ENCODE results near the gene SPON1.
"Not testable (repeated sequence)": the region's sequence is repeated elsewhere in the genome, so short reads cannot be mapped to it uniquely, and the experiment has no call there.

The SPON1 gene

DNA sequence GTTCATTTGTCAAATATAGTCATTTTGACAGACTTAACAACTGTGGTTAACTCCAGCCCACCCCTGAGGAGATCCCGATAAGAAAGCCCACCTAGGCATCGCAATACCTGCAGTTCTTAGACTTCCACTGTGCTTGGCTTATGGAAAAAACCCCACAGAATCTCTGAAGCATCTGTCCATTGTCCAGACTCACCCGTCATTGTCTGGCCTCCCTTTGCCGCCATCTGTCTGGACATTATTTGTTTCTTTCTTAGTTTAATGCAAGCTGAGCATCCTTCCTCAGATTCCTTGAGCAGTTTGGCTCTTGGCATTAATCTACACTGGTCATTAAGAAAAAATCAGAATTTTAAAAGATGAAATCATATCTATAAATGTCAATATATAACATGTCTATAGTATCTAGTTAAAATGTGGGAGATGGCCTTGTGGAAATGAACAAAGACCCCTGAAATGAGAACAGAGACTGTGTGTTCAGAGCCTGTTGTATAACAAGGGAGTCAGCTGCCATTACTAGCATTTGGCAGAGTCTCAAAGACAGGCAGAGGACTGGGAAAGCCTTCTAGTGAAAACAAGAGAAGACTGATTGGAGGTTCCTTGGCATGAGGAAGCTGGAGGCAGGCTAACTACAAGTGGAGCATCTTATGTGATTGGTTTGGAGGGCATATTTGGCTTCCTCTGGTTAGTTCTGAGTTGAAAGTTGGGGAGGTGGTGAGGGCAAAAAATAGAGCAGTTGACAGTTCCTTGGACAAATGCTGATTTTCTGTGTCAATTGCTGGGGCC is 80.4 kb downstream of the SPON1 start:
- no peak for DNase-seq

DNA sequence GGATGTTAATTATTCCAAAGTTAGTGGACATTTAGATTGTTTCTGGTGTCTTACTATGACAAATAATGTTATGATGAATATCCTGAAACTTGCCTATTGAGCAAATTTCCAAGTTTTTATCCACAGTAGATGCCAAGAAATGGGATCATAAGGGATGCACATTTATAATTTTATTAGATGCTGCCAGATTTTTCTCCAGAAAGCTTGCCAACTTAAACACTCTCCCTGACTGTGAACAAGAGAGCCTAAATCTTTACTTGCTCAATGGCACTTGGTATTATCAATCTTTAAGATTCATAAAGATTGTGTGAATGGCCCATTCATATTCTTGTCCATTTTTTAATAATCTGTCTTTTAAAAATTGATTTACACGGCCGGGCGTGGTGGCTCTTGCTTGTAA is 82.4 kb downstream of the SPON1 start:
- no peak for DNase-seq

DNA sequence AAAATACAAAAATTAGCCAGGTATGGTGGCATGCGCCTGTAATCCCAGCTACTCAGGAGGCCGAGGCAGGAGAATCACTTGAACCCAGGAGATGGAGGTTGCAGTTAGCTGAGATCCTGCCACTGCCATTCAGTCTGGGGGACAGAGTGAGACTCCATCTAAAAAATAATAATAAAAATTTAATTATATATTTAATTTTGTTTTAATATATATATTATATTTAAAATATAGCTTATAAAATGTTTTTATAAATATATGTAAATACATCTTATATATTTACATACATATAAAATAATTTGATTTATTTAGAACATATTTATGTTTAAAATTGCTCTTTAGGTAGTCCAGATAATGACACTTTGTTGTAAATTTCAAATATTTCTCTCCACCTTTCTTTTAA is 82.9 kb downstream of the SPON1 start:
- no peak for DNase-seq

DNA sequence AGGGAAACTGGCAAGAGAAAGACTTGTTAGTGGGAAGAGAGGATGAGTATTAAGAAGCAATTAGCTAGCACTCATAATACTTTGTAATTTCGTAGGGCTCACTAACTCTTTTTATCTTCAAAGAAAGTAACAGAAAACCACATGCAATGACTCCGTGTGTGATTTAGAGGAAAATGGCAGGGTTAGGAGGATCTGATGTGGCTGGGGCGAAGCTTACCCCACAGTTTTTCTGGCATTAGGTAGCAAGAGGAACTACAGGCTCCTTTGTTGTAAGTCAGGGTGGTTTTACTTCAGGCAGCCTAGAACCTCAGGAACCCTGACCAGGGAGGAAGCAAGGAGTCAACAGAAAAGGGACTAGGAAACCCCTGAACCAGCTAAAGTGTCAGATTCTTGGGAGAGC is 89.7 kb downstream of the SPON1 start:
- no peak for DNase-seq

DNA sequence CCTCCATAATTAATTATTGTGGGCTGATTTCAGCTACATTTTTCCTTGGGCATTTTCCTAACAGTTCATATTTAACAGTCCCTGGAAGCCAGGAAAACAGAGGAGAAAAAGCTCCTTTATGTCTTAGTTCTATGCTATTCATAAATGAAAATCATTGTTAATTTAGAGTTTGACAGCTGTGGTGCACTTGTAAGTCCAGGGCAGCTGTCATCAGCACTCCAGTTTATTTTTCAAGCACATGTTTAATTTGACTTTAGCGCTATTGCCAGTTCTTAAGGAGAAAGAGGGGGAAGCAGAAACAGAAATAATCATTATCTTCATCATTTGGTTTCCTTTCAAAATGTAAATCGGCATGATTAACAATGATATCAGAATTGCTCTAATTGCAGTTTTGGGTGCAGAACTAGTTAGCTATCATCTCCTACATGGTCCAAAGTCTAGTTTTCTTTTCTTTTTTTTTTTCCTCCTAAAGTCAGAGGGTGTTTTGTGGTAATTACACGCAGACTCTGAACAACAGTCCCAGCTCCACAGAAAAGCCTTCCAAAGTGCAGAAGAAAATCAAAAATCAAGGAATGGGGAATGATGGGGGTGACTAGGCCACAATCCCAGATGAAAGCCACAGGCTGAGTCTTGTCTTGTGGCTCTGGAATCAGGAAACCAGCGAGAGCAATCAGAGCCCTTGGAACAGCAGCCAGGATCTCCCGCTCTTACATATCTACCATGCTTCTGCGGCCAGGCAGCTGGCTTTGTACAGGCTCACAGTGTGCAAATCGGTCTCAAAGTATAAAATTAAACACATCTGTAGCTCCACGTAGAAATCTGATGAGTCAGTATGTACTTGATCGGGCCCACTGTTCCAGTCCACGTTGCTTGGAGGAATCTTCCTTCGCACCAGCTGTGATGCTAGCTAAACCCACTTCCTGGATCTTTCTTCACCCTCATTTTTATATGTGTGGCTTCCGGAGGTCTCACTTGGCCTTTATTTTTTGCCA is 91.9 kb downstream of the SPON1 start:
- no peak for DNase-seq

DNA sequence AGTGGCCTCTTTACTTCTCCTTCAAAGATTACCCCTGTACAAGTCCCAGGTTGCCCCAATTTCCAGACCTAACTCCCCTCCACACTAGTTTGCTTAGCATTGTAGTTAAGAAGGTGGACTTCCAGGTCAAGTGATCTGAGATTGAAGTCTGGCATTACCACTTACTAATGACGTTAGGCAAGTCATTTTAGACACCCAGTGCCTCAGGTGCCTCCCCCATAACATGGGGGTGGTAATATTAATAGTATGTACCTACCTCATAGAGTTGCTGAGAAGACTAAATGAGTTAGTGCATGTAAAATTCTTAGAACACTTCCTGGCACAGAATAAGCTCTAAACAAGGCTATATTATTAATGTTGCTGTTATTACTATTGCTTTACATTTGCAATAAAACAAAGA is 93.4 kb downstream of the SPON1 start:
- no peak for DNase-seq

DNA sequence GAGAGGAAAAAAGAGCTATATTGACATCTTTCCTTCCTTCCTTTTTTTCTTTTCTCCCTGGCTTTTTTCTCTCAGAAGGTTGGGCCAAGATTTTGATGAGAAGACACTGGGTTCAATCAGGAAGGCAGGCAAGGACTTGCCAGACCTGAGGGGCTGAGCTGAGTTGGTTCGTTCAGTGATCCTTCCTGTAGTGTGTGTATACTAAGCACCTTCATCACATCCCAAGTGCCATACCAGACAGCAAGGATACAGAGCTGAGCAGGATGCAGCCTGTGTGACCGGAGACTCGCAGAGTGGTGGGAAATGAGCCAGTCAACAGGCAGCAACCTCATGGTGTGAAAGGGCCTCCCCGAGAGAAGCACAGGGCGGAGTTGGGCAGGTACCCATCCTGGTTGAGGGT is 95.5 kb downstream of the SPON1 start:
- no peak for DNase-seq

DNA sequence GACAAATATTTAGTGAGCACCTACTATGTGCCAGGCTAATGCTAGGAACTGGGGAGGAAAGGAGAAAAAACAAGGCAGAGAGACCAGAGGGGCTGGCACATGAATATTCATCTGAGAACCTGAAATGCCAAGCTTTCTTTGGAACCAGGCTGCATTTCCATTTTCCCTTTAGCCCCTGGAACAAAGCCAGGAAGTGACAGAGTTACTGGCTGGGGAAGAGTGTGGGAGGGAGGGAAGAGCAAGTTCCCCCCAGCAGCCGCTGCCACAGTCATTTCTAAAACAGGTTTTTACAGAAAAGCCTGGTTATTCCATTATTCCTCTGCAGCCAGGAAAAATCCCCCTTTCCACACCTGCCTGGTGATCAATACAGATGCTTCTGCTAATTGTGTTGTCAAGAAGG is 97.0 kb downstream of the SPON1 start:
- DNase-seq, result no peak

DNA sequence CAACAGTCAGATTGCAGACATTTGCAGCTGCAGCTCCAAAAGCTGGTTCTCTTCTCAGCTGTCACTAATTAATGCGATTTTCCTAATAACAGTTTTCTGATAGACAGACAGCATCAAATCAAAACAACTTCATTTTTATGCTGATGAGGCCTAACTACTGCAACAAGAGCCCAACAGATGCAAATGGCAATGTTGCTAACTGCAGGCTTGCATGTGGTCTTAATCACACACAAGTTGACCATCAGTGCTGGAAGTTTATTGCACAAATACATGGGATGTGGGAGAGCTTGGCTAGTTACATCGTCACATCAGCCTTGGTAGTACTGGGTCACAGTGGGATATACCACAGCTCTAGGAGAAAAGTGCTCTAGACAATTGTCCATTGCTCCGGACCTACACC is 99.2 kb downstream of the SPON1 start:
- no peak for DNase-seq

DNA sequence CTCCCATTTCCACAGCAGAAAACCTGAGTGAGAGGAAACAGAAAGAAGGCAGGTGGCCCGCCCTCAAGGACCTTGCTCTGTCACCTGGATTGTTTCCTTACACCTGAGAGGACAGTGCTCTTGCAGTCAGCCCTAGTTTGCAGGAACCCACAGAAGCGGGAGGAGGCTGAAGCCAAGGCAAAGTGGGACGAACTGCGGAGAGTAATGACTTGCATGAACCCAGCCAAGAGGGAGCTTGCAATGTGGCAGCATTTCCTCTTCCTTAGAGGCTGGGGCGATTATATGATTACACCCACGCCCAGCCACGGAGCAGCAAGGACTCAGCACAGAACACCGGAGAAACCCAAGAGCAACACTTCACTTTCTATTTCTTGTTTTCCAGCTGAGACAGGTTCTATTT is 102.6 kb downstream of the SPON1 start:
- no peak for DNase-seq

DNA sequence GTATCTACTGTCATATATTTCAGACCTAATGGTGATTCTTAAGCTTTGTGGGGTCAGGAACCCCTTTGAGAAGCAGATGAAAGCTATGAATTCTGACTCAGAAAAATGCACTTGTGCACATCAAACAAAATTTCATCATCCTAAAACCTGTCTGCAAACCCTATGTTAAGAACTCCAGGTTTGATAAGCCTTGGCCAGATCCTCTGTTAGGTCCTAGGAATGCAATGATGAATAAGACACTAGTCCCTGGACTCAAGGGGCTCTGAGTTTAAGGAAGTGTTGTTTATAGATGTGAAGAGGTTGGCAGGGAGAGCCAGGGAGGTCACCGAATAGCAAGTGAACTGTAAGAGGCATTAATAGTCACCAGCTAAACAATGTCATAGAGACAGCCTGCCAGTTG is 103.2 kb downstream of the SPON1 start:
- no peak for DNase-seq

DNA sequence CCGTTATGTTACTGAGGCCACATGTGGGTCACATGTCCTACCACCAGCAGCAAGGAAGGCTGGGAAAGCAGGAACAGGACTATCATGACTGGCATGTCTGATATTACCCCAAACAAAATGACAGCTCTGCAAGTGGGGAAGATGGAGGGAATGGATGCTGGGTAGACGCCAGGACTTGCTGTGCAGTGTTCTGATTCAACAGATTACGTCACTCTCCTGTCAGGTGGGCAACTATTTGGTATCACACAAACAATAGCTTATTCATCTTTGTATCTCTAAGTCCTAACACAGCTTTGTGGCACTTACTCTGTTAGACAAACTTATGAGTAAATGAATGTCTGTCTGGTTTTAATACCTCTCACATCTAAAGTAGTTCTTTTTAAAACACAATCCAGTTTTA is 105.2 kb downstream of the SPON1 start:
- DNase-seq, result no peak

DNA sequence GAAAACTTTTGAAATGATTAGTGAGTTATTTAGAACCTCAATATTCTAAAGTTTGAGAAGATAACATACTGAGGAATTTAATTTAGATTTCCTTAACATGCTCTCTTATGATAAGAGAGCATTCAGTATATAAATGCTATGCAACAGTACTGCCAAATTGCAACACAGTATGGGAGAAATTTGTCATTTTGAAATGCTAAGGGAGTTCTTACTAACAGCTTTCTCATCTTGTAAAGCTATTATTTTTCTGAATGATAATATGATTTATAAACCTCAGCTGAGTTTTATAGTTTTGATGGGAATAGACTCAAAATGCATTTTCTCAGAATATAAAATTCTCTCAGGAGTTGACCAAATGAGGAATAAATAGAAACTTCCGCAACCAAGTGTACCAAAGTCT is 108.4 kb downstream of the SPON1 start:
- DNase-seq, result no peak

DNA sequence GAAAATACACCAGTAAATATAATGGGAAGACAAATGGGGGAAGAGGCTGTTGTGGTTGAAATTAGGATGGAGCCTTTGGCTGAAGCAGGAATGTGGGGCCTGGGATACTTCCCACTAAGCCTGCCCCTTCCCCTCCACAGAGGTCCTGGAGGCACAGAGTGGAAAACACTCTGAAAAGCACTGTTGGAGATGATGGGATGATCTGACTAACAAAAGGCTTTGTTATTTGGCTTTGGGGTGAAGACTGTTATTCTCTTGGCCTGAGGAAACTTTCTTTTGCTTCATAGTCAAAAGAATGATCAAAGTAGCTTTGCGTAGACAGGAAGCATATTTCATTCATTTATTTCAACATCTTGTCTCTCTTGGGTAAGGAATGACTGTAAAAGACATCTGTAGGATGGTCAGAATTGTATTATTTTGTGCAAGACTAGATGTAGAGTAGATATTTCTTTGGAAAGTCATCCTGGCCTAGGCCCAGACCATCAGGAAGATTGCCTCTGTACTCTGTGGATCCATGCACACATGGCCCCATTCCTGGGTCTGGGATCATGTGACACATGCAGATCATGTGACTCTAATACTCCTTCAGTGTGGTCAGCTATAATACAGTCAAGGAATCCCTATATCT is 111.4 kb downstream of the SPON1 start:
- no peak for DNase-seq

DNA sequence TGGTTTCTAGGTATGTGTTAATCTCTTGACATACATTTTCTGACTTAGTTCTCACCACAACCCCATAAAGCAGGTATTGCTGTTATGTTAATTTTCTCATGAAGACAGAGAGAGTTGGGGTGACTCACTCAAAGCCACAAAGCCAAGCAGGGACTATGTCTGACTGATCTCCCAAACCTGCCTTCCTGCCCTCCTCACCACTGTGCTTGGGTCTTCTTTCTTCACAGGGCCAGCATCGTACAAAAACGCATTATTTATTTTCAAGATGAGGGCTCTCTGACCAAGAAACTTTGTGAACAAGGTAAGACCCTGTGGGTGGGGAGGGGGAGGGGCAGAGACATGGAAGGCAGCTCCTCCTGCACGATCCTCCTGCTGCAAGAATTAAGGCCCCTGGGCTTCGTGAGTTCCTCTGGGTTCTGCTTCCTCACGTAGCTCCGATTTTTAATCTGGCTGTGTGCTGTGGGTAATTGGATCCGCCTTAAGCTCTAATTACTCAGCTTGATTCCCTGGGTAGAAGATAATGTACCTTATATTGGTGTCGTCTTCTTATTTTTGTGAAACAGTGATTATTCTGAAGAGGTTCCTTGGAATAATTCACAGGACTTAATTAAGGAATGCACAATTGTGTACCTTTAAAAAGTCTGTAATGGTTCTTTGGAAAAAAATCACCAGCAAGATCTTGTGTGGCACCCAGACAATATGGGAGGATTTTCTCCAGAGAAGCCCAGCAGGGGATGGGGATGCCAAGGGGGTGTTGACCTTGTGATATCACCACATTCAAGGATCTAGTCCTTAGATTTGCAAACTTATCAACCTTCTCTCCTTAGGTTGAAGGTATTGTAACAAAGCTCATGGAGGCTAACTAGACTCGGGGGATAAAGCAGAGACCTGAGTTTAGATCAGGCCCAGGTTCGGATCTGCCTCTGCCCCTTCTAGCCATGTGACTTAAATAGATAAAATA is 112.9 kb downstream of the SPON1 start:
- DNase-seq, result no peak

DNA sequence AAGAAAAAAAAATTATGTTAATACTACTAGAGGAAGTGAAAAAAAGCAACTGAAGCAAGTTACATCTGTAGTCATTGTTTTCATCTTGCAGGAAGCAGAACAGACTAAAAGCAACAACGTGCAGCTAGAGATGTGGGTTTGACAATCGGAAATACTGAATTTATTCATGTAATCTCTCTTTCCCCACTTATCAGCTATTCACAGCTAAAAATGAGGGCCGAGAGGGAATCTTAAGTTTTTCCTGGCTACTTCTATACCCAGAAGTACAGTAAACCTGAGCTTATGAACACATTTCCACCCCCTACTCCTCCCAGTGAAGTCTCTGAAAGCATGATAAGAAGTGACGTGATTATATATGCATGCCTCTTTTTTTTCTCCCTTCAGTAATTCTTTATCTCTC is 116.5 kb downstream of the SPON1 start:
- DNase-seq, result peak; percentile 14

DNA sequence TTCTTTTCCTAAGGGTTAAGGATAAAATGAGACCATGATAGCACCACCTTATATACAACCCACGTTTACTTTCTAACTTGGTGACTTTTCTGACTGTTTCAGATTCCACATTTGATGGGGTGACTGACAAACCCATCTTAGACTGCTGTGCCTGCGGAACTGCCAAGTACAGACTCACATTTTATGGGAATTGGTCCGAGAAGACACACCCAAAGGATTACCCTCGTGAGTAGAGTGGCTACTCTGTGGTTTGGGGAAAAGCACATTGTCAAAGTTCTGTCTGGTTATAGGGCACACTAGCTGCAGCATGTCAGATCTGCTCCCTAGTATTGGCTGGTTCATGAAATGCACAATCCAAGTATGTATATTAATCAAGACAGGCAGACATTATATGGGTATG is 117.3 kb downstream of the SPON1 start:
- no peak for DNase-seq

DNA sequence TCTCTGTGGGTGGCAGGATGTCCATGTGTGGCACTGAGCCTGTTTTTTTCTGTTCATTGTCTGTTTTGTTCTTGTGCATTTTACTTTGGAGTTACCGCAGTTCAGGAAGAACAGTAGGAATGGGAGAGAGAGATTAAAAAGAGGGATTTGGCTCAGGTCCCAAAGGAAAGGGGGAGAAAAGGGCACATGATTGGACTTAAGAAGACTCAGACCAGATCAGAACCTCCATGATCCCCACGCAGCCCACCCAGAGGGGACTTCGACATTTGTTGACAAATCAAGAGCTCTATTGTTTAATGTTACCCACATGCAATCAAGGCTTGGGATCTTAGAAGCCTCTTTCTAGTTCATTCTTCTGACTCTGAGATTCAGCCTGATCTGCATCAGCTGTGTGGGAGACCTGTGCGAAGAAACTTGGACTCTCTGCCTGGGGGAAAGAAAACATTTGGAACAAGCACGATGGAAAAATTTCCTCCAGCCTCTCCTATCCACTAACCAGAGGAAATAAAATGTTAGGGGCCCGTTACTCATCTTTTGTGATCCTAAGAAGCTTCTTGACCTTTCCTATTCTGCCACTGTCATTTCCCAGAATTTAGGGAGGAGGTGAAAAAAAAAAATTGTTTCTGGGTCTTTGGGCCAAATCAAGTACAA is 119.2 kb downstream of the SPON1 start:
- DNase-seq, result no peak

DNA sequence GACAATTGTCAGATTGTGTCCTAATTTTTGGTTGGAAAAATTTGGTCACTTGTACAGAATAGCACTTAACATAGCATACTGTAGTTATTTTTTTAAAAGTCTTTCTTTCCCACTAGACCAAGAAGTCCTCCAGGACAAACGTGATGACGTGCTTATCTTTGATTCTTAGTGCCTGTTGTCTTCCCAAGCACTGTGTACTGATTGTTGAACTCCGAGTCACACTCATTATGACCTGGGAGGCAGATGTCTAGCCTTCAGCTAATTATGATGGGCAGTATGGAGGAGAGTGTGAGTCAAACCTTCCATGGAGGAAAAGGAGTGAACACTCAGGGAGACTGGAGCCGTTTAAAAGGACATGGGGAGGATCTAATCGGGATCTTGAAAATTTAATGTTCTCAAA is 119.8 kb downstream of the SPON1 start:
- DNase-seq, result no peak

DNA sequence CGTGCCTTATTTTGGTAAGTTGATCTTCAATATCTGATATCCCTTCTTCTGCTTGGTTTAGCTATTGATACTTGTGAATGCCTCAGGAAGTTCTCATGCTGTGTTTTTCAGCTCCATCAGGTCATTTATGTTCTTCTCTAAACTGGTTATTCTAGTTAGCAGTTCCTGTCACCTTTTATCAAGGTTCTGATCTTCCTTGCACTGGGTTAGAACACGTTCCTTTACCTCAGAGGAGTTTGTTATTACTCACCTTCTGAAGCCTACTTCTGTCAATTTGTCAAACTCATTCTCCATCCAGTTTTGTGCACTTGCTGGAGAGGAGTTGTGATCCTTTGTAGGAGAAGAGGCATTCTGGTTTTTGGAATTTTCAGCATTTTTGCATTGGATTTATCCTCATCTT is 126.3 kb downstream of the SPON1 start:
- DNase-seq, result not testable (repeated sequence)

DNA sequence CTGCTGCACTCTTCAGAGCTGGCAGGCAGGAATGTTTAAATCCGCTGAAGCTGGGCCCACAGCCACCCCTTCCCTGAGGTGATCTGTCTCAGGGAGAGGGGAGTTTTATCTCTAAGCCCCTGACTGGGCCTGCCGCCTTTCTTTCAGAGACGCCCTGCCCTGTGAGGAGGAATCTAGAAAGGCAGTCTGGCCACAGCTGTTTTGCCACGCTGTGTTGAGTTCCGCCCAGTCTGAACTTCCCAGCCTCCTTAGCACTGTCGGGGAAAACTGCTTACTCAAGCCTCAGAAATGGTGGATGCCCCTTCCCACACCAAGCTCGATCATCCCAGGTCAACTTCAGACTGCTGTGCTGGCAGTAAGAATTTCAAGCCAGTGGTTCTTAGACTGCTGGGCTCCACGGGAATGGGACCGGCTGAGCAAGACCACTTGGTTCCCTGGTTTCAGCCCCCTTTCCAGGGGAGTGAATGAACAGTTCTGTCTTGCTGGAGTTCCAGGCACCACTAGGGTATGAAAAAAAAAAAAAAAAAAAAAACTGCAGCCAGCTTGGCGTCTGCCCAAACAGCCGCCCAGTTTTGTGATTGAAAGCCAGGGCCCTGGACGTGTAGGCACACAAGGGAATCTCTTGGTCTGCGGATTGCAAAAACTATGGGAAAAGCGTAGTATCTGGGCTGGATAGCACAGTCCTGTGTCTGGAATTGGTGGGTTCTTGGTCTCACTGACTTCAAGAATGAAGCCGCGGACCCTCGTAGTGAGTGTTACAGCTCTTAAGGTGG is 127.4 kb downstream of the SPON1 start:
- no peak for DNase-seq

Measured in hematopoietic multipotent progenitor cell treated with erythropoietin and hydrocortisone succinate and interleukin-3 and kit ligand, for 8 days (in vitro differentiated cells).